GM19372 (cell line): ENCODE data around the gene PEPD.

Source experiments
- ATAC-seq: cut with Tn5 transposase; IDR thresholded peaks from one replicate; pipeline ENCODE4 v1.9.1; 2021; ENCODE audit warnings: mild to moderate bottlenecking, low read depth, moderate library complexity; ENCODE audit not compliant: unreplicated experiment

Gene PEPD

DNA sequence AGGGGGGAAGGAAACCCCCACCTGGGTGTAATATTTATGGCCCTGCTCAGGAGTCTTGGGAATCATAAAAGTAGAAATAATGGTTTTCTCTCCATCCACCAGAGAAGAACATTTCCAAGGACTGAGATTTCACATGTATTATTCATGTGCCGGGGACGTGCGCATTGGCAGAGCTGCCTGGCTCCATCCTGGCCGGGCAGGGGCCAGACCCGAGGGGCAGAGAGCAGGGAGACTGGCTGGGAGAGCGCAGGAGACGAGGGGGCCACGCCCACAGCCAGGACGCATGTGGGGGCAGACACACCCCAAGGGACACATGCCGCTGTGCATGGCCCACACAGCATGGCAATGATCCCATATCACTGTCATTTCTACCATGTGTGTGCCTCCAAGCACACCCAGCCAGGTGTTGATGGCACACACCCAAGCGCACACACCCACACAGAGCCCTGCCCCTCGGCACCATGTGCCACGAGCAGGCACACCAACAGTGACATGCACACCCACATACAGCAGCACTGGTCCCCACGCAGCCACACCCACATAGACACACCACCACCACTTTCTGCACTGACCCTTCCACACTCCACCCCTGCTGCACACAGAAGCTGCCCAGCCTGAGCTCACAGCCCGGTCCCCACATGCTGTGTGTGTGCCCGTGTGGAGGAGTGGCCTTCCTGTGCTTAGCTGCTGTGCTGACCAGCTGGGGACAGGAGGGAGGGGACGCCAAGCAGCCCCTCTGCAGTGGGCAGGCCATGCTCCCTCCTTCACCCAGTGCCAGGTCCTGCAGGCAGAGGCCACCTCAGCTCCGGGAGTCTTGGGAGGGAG, 108.8 kb downstream of the PEPD start:
- ATAC-seq, result no peak

GRCh38 chr19:33411621-33412180, 109.9 kb downstream of the PEPD start:
- no peak for ATAC-seq

DNA sequence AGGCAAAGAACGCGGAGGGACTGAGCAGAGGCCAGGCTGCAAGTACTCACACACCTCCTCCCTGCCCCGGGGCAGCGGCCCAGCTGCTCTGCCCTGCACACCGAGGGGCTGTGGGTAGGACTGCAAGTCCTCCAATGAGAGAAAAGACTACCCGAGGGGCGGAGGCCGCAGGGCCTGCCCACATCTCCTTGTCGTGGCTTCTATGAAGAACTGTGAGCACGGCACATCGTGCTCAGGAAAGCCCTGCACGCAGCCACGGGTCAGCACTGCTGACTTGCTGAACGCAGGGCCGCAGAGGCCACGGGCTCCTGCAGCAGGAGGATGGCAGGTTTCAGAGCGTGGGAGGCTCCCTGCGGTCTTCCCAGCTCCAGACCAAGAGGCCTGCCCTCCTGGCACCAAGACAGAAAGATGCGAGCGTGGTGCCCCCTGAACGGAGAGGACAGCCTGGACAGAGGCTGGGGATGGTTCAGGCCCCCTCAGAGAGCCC, 110.6 kb downstream of the PEPD start:
- ATAC-seq, result no peak

- ATAC-seq, result no peak
These were observed 111.5 kb downstream of the PEPD start for GRCh38 chr19:33409906-33410685.

DNA sequence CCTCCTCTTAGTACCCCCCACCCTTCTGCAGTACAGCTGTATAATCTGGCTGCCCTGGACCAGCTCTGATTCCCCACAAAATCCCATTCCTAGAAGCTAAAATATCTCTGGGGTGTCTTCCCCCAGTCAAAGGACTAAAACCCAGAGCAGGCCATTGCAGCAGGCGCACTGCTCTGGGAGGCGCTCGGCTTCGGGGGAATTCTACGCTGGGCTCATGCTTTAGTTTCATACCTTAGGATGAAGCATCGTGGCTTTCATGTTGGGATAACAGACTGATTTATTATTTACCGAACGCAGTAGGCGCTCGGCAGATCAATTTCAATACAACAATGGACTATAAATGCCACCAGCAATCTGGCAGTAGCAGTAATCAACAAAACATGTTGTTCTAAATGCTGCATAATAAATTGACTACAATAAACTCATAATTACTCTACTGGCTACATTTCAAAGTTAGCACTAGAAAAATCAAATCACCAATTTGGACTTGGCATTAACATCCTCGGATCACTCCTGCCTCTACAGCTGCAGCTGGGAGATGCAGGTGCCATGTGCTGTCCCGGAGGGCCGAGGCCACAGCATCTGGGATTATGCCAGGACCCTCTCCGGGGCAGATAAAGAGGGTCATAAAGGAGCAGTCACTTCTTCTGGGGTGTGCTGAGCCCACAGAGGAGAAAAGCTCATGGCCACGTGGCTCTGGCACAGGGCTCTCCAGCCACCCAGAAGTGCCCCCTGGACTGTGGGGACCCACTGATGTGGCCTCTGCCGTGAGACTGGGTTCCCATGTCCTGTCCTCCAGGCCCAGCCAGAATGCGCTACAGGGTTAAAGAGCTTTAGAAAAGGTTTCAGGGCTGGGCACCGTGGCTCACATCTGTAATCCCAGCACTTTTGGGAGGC, 112.8 kb downstream of the PEPD start:
- ATAC-seq, result no peak

GRCh38 chr19:33408116-33408515, 113.5 kb downstream of the PEPD start:
- no peak for ATAC-seq

GRCh38 chr19:33407716-33408115, 113.9 kb downstream of the PEPD start:
- no peak for ATAC-seq

- no peak for ATAC-seq
These were observed 114.4 kb downstream of the PEPD start for GRCh38 chr19:33407140-33407551.

DNA sequence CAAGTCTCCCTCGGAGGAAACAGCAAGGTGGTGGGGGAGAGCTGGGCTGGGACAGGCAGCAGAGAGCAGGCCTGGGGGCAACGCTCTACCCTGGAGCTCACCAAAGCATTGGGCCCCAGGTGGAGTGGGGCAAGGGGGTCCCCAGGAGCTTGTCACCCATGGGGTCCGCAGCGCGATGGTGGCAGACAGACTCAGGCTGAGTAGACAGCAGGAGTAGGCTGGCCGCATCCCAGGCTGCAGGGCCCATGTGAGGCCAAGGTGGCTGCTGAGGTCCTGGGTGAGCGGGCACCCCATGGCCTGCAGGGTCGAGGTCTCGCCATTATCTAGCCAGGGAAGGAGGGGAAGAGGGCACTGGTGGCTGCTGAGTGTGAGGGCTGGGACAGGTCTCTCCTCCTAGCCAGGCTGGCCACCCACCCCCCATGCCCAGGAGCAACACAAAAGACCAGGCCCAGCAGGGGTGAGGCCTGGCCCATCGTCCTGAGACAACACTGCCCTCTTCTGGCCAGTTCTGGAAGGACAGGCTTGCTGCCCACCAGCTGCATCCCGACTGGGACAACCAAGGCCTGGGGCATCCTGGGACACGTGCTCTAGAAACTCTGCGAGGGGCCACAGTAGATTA, 115.0 kb downstream of the PEPD start:
- ATAC-seq, result no peak

DNA sequence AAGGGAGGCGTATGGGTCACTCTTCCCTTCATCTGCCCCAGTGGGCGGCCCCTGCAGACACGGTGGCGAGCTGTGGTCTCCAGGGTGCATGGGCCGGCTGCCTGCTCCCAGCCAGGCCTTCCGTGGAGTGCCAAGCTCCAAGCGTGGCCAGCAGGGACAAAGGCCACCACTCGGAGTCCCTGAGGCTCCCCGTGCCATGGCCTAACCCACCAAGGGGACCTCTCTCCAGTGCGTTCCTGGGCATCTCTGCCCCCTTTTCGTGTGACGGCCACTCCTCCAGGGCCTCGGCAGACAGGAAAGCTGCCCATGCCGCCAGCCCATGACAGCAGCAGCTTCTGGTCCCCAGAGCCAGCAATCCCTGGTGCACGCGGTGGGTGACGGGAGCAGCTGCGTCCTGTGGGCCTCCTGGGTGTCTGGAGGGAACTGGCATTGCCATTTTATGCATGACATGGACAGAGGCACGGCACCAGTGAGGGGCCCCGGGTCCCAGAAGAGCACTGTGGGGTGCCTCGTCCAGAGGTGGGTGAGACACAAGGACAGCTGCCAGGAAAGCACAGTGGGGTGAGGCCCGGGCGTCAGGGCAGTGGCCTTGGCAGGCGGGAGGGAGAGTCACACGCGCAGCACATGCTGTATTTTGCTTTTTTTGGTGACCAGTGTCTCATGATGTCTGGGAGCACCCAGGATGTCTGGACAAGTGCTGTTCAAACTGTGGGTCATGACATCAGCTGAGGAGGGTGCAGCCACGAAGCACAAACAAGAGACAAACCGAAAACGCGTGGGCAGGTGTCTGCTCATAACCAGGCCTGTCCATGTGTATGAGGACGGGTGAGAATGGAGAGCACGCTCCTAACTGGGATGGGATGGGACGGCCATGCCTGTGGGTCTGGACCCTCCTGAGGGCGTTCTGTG, 115.8 kb downstream of the PEPD start:
- ATAC-seq, result no peak

DNA sequence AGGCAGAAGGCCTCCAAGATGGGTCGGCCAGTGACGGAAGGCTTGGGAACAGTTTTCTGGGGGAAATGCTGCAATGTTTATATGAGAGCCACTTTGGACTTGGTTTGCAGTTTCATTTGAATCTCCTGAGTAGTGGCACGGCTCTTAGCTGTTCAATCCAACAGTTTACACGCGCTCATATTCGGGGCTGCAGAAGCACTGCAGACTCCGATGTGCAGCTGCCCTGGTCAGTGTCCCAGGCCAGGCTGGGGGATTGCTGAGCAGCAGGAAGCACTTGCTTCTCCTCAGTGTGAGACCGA, 116.4 kb downstream of the PEPD start:
- no peak for ATAC-seq

DNA sequence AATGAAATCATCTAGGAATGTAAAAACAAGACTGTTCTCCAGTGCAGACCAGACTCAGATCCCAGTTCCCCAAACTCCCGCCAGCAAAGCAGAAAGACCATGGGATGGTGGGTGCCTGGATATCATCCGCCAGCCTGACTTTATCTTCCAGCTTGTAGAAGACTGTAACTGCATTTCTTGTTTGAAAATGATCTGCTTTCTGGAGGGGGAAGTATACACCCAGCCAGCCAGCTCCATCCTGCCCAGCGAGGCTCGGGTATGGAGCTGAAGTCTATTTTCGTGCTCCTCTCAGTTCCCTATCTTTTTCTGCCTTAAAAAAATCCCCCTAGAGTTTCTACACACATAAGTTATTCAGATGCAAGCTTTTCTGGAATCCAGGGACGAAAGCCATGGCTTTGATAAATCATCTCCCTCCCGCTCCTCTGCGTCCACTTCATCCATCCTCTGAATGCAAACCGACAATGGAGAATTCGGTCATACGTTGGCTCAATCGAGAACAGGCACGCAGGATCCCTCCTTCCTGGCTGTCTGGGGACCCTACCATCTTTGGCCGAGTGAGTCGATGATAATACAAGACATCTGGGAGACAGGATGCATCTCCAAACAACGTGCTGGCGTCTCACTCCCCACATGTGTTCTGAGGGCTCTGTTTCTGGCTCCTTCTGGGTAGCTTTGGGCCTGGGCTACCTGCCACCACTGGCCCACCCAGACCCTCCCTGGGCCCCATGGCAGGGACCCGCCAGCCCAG, 116.9 kb downstream of the PEPD start:
- ATAC-seq, result no peak

- no peak for ATAC-seq
These were observed 117.7 kb downstream of the PEPD start for GRCh38 chr19:33403973-33404304.

- ATAC-seq, result no peak
These were observed 118.2 kb downstream of the PEPD start for GRCh38 chr19:33403221-33403972.

DNA sequence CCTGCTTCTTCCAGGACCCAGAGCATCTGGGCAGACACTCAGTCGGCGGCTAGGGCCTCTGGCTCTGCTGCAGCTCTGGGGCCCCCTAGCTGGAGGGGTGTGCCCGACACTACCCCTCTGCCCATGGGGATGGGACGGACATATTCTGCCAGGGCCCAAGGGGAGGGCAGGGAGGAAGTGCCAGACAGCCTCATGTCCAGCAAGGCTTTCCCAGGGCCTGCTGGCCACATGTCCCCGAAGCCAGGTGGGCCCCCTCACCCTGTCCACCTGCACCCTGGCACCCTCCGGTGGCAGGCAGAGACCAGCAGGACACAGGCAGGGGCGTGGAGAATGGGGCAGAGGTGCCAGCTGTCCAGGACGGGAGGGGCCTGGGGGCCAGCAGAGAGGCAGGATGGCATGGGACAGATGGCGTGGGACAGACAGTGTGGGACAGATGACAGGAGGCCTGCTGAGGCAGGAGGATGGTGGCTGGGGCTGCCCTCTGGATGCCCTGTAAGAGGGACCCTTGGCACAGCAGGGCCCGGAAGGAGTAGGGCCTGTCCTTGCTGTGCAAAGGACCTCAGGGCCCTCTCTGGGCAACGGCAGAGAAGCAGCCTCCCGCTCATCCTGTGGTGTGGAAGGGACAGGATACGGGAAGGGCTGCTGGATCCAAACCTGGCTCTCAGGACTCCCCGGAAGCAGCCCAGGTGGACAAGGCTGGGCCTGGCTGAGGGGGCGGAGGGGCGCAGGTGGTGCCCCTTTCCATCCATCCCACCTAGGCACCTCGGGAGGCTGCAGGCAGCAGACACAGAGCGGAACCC, 119.0 kb downstream of the PEPD start:
- ATAC-seq, result no peak

DNA sequence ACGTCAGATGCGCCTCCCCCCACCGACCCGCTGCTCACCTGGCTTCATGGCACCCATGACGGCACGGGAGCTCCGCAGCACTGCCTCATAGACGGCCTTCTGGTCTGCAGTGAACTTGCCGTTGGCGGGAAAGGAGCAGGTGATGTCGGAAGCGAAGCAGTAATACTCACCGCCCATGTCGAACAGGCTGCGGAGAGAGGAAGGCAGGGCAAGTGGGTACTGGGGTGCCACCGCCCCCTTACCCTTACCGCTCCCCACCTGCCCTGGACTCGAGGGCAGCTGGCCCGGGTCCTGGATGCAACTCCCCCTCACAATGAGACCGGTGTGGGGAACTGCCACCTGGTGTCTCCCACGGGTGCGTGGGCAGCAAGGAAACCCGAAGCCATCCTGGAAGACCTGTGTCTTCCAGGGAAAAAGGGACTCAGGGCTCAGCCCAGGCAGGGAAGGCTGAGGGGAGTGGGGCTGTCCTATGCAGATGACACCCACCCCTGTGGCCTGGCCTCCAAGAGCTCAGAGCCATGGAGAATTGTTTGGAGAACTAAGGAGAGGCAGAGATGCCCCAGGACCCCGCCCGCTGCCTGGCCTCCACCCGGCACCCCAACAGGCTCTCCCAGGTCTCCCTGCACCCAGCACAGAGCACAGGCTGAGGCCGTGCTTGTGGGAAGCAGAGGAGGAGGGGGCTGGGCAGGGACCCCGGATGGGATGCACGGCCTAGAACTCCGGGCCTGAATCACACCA, 119.7 kb downstream of the PEPD start:
- ATAC-seq, result no peak
